CD8-positive, alpha-beta memory T cell (primary cell): ENCODE data around the gene TMEM247. TPM values are rescaled to one million over a fixed set of nuclear protein-coding genes. Genes with fewer than 3 reads are reported as not detected.

Source experiments
- CTCF ChIA-PET: fragments of 350-600 bp; sonication (Branson Sonifier 250); formaldehyde crosslinking; loops from one replicate; lab custom pipeline; 2021; ENCODE audit warnings: antibody characterized with exemption; lab: Charles Lee
- POLR2A ChIA-PET: fragments of 350-600 bp; sonication (Branson Sonifier 250); formaldehyde crosslinking; loops from one replicate; lab custom pipeline; 2021; ENCODE audit warnings: antibody characterized with exemption; lab: Charles Lee
- DNase-seq, 5 donors: peaks; one replicate each; pipeline versions ENCODE4 v3.0.0 to v3.0.0-alpha.2; 2020 to 2022; ENCODE audit warnings: mixed read lengths in 1 of 5
- H3K27ac ChIP-seq: one replicate; pipeline ENCODE4 v1.7.0; 2013; ENCODE audit warnings: low read depth, mild to moderate bottlenecking, low read length, moderate library complexity
- H3K27me3 ChIP-seq: 2 replicates; pipeline ENCODE4 v1.7.0; 2013; ENCODE audit warnings: low read length, mild to moderate bottlenecking; ENCODE audit not compliant: insufficient read depth, poor library complexity, severe bottlenecking
- H3K36me3 ChIP-seq: 2 replicates; pipeline ENCODE4 v1.7.0; 2013; ENCODE audit warnings: mild to moderate bottlenecking, low read length, moderate library complexity; ENCODE audit not compliant: insufficient read depth
- H3K4me1 ChIP-seq: 2 replicates; pipeline ENCODE4 v1.7.0; 2013; ENCODE audit warnings: mild to moderate bottlenecking, low read length, moderate library complexity; ENCODE audit not compliant: insufficient read depth
- H3K4me3 ChIP-seq: 2 replicates; pipeline ENCODE4 v1.7.0; 2013; ENCODE audit warnings: mild to moderate bottlenecking, low read length
- H3K9me3 ChIP-seq: 2 replicates; pipeline ENCODE4 v1.7.0; 2013; ENCODE audit warnings: mild to moderate bottlenecking, low read length
- H3K27ac Mint-ChIP-seq, 8 donors: one replicate each; pipeline ENCODE4 v1.8.0; 2020 to 2021; ENCODE audit warnings: mixed read lengths in 8 of 8, mild to moderate bottlenecking in 6 of 8, inconsistent platforms in 3 of 8, moderate library complexity in 3 of 8
- H3K27me3 Mint-ChIP-seq, 2 donors: one replicate each; pipeline ENCODE4 v1.8.0; 2020 to 2021; ENCODE audit warnings: mixed read lengths in 2 of 2, mild to moderate bottlenecking in 1 of 2, moderate library complexity in 1 of 2
- H3K36me3 Mint-ChIP-seq, 3 donors: one replicate each; pipeline ENCODE4 v1.8.0; 2020 to 2021; ENCODE audit warnings: mixed read lengths in 3 of 3, inconsistent platforms in 1 of 3, mild to moderate bottlenecking in 1 of 3
- H3K4me1 Mint-ChIP-seq, 3 donors: one replicate each; pipeline ENCODE4 v1.8.0; 2020 to 2021; ENCODE audit warnings: mixed read lengths in 3 of 3, inconsistent platforms in 1 of 3, mild to moderate bottlenecking in 1 of 3
- H3K4me3 Mint-ChIP-seq, 7 donors: one replicate each; pipeline ENCODE4 v1.8.0; 2020 to 2021; ENCODE audit warnings: mixed read lengths in 7 of 7, mild to moderate bottlenecking in 6 of 7, moderate library complexity in 4 of 7, inconsistent platforms in 2 of 7
- H3K9me3 Mint-ChIP-seq, 5 donors: one replicate each; pipeline ENCODE4 v1.8.0; 2020 to 2022; ENCODE audit warnings: mixed read lengths in 5 of 5, mild to moderate bottlenecking in 3 of 5, moderate library complexity in 2 of 5, inconsistent platforms in 1 of 5
- polyA plus RNA-seq: library from polyadenylated mRNA; unstranded; fragments of 300-500 nt; fragmentation: Illumina TruSeq; gene quantifications from one replicate; pipeline ENCODE4 v1.2.3, GENCODE V29; 2021
- total RNA-seq, 2 experiments: library from RNA; stranded (reverse); gene quantifications; one replicate each; pipeline ENCODE4 v1.2.3, GENCODE V29; 2021

Gene TMEM247
- total and polyA plus RNA-seq, 3 experiments from 2014 or later: not detected

- H3K4me1 ChIP-seq: peaks cover 5% of the 10 kb centered on the region
- CTCF ChIA-PET: interaction anchor here (1.1 to 4.4 kb wide), 6 partner anchors 58 to 465 kb away, joined by 3 to 22 read pairs (median 4); no protein-coding TSS in a partner anchor
- H3K27ac ChIP-seq: no peak overlapping the region
- H3K27me3 ChIP-seq: no peaks in the 10 kb centered on the region
- Mint-ChIP-seq H3K27me3 (peaks cover 0 to 2% of the 10 kb centered on the region in 2 donors), H3K4me3 (no peak overlapping the region), H3K27ac (peak overlapping the region in 1 of 8 donors; percentile 81), H3K4me1 (peaks cover 5 to 7% (median 7%) of the 10 kb centered on the region in 3 donors), H3K36me3 (peaks cover 0 to 4% (median 0%) of the 10 kb centered on the region in 3 donors), H3K9me3 (no peaks in the 10 kb centered on the region)
- H3K4me3 ChIP-seq: no peak overlapping the region
- H3K9me3 ChIP-seq: no peaks in the 10 kb centered on the region
- POLR2A ChIA-PET: no interaction called here
- H3K36me3 ChIP-seq: no peaks in the 10 kb centered on the region
- DNase-seq: no peak
Measured at GRCh38 chr2:46458763-46459500, 20.4 kb upstream of the TMEM247 start.

- no peak overlapping the region for H3K4me3 ChIP-seq
- H3K4me3 Mint-ChIP-seq: no peak overlapping the region
- peak overlapping the region in 1 of 8 donors; percentile 1 for H3K27ac Mint-ChIP-seq
- no peak overlapping the region for H3K27ac ChIP-seq
- peaks cover 0 to 1% of the 10 kb centered on the region in 2 donors for H3K27me3 Mint-ChIP-seq
- H3K9me3 Mint-ChIP-seq: no peaks in the 10 kb centered on the region
- peaks cover 10 to 12% (median 11%) of the 10 kb centered on the region in 3 donors for H3K4me1 Mint-ChIP-seq
- H3K27me3 ChIP-seq: no peaks in the 10 kb centered on the region
- DNase-seq: no peak
- no peaks in the 10 kb centered on the region for H3K9me3 ChIP-seq
- H3K4me1 ChIP-seq: peaks cover 5% of the 10 kb centered on the region
- ChIA-PET POLR2A (interaction anchor here (0.5 kb wide), 1 partner anchor 258 kb away, joined by 3 read pairs; no protein-coding TSS in a partner anchor), CTCF (interaction anchor here (1.1 to 4.4 kb wide), 6 partner anchors 22 to 467 kb away, joined by 3 to 22 read pairs (median 3); no protein-coding TSS in a partner anchor)
- no peaks in the 10 kb centered on the region for H3K36me3 Mint-ChIP-seq
- no peaks in the 10 kb centered on the region for H3K36me3 ChIP-seq
Measured at GRCh38 chr2:46459694-46460093, 19.7 kb upstream of the TMEM247 start.

- Mint-ChIP-seq H3K27ac (no peak overlapping the region), H3K4me3 (no peak overlapping the region), H3K36me3 (no peaks in the 10 kb centered on the region), H3K9me3 (no peaks in the 10 kb centered on the region), H3K4me1 (peaks cover 10 to 13% (median 12%) of the 10 kb centered on the region in 3 donors), H3K27me3 (peaks cover 0 to 1% of the 10 kb centered on the region in 2 donors)
- no peak for DNase-seq
- no peaks in the 10 kb centered on the region for H3K27me3 ChIP-seq
- CTCF ChIA-PET: interaction anchor here (0.6 to 4.4 kb wide), 10 partner anchors 21 to 798 kb away, joined by 3 to 22 read pairs (median 3); no protein-coding TSS in a partner anchor
- no peaks in the 10 kb centered on the region for H3K9me3 ChIP-seq
- no peaks in the 10 kb centered on the region for H3K36me3 ChIP-seq
- POLR2A ChIA-PET: interaction anchor here (0.5 kb wide), 1 partner anchor 258 kb away, joined by 3 read pairs; no protein-coding TSS in a partner anchor
- H3K4me1 ChIP-seq: peaks cover 5% of the 10 kb centered on the region
- no peak overlapping the region for H3K4me3 ChIP-seq
- H3K27ac ChIP-seq: no peak overlapping the region
Measured at GRCh38 chr2:46460241-46460921, 19.0 kb upstream of the TMEM247 start.

- H3K4me1 ChIP-seq: peaks cover 5% of the 10 kb centered on the region
- CTCF ChIA-PET: interaction anchor here (0.6 to 4.4 kb wide), 9 partner anchors 20 to 799 kb away, joined by 3 to 22 read pairs (median 3); no protein-coding TSS in a partner anchor
- POLR2A ChIA-PET: no interaction called here
- no peak overlapping the region for H3K4me3 ChIP-seq
- Mint-ChIP-seq H3K4me1 (peaks cover 10 to 13% (median 12%) of the 10 kb centered on the region in 3 donors), H3K4me3 (no peak overlapping the region), H3K36me3 (no peaks in the 10 kb centered on the region), H3K9me3 (no peaks in the 10 kb centered on the region), H3K27me3 (peaks cover 0 to 1% of the 10 kb centered on the region in 2 donors), H3K27ac (peak overlapping the region in 3 of 8 donors; percentile 44 to 57 (median 47))
- peak; percentile 57 to 78 (median 65) for DNase-seq
- H3K36me3 ChIP-seq: no peaks in the 10 kb centered on the region
- H3K27ac ChIP-seq: no peak overlapping the region
- H3K9me3 ChIP-seq: no peaks in the 10 kb centered on the region
- H3K27me3 ChIP-seq: no peaks in the 10 kb centered on the region
Measured at GRCh38 chr2:46461011-46461674, 18.2 kb upstream of the TMEM247 start.

GRCh38 chr2:46461709-46462171 lies 17.6 kb upstream of the TMEM247 start:
- Mint-ChIP-seq H3K27ac (peak overlapping the region in 2 of 8 donors; percentile 47 to 76), H3K4me1 (peaks cover 10 to 13% (median 12%) of the 10 kb centered on the region in 3 donors), H3K27me3 (peaks cover 0 to 1% of the 10 kb centered on the region in 2 donors), H3K4me3 (no peak overlapping the region), H3K9me3 (no peaks in the 10 kb centered on the region), H3K36me3 (no peaks in the 10 kb centered on the region)
- H3K36me3 ChIP-seq: no peaks in the 10 kb centered on the region
- no peaks in the 10 kb centered on the region for H3K9me3 ChIP-seq
- no peak for DNase-seq
- CTCF ChIA-PET: interaction anchor here (0.9 to 4.4 kb wide), 5 partner anchors 9 to 469 kb away, joined by 3 to 22 read pairs (median 3); no protein-coding TSS in a partner anchor
- H3K4me3 ChIP-seq: no peak overlapping the region
- POLR2A ChIA-PET: no interaction called here
- H3K27ac ChIP-seq: no peak overlapping the region
- H3K4me1 ChIP-seq: peaks cover 5% of the 10 kb centered on the region
- H3K27me3 ChIP-seq: no peaks in the 10 kb centered on the region

- ChIA-PET CTCF (interaction anchor here (0.6 to 3.1 kb wide), 5 partner anchors 34 to 470 kb away, joined by 3 to 12 read pairs (median 3); no protein-coding TSS in a partner anchor), POLR2A (no interaction called here)
- Mint-ChIP-seq H3K36me3 (no peaks in the 10 kb centered on the region), H3K27me3 (no peaks in the 10 kb centered on the region), H3K9me3 (no peaks in the 10 kb centered on the region), H3K4me3 (no peak overlapping the region), H3K27ac (no peak overlapping the region), H3K4me1 (peaks cover 10 to 13% (median 12%) of the 10 kb centered on the region in 3 donors)
- no peak for DNase-seq
- H3K36me3 ChIP-seq: no peaks in the 10 kb centered on the region
- no peak overlapping the region for H3K27ac ChIP-seq
- H3K9me3 ChIP-seq: no peaks in the 10 kb centered on the region
- H3K4me1 ChIP-seq: peaks cover 5% of the 10 kb centered on the region
- H3K4me3 ChIP-seq: no peak overlapping the region
- H3K27me3 ChIP-seq: no peaks in the 10 kb centered on the region
Measured at GRCh38 chr2:46462936-46463335, 16.4 kb upstream of the TMEM247 start.

GRCh38 chr2:46469116-46469515 lies 10.2 kb upstream of the TMEM247 start:
- peaks cover 0 to 8% of the 10 kb centered on the region in 2 donors for H3K27me3 Mint-ChIP-seq
- Histone ChIP-seq H3K9me3 (no peaks in the 10 kb centered on the region), H3K4me1 (no peaks in the 10 kb centered on the region), H3K4me3 (no peak overlapping the region), H3K36me3 (no peaks in the 10 kb centered on the region), H3K27me3 (no peaks in the 10 kb centered on the region), H3K27ac (no peak overlapping the region)
- H3K27ac Mint-ChIP-seq: no peak overlapping the region
- ChIA-PET POLR2A (no interaction called here), CTCF (interaction anchor here (1.1 to 2.3 kb wide), 3 partner anchors 7 to 181 kb away, joined by 3 to 7 read pairs (median 5); no protein-coding TSS in a partner anchor)
- H3K36me3 Mint-ChIP-seq: no peaks in the 10 kb centered on the region
- H3K9me3 Mint-ChIP-seq: peaks cover 0 to 9% (median 0%) of the 10 kb centered on the region in 5 donors
- DNase-seq: no peak
- H3K4me3 Mint-ChIP-seq: no peak overlapping the region
- peaks cover 5 to 13% (median 7%) of the 10 kb centered on the region in 3 donors for H3K4me1 Mint-ChIP-seq
